Neural progenitor cell (in vitro differentiated cells): ENCODE measurements around the gene CCR6. TPM values are rescaled to one million over a fixed set of nuclear protein-coding genes. Genes with fewer than 3 reads are reported as not detected.

Source experiments
- DNase-seq: peaks from one replicate; pipeline ENCODE4 v3.0.0-alpha.2; 2016; ENCODE audit warnings: low spot score
- H2AFZ ChIP-seq: fragments of 200-600 bp; sonication (generic); replicated peaks from 2 replicates; pipeline ENCODE4 v1.6.1; 2016; ENCODE audit warnings: antibody characterized with exemption
- H3F3A ChIP-seq: fragments of 200-600 bp; sonication (generic); 2 replicates; pipeline ENCODE4 v1.6.1; 2016; ENCODE audit warnings: antibody characterized with exemption, low read depth
- H3K27ac ChIP-seq: fragments of 200-600 bp; sonication (generic); 2 replicates; pipeline ENCODE4 v1.5.1; 2016; ENCODE audit warnings: mild to moderate bottlenecking
- H3K27me3 ChIP-seq: fragments of 200-600 bp; sonication (generic); 2 replicates; pipeline ENCODE4 v1.6.1; 2016; ENCODE audit warnings: mild to moderate bottlenecking, moderate library complexity
- H3K36me3 ChIP-seq: fragments of 200-600 bp; sonication (generic); 2 replicates; pipeline ENCODE4 v1.5.1; 2016
- H3K4me1 ChIP-seq: fragments of 200-600 bp; sonication (generic); 2 replicates; pipeline ENCODE4 v1.6.1; 2016; ENCODE audit warnings: mixed run types
- H3K4me2 ChIP-seq: fragments of 200-600 bp; sonication (generic); 2 replicates; pipeline ENCODE4 v1.6.1; 2016
- H3K4me3 ChIP-seq: fragments of 200-600 bp; sonication (generic); 2 replicates; pipeline ENCODE4 v1.5.1; 2016
- H3K79me2 ChIP-seq: fragments of 200-600 bp; sonication (generic); 2 replicates; pipeline ENCODE4 v1.6.1; 2016; ENCODE audit warnings: low read depth
- H3K9ac ChIP-seq: fragments of 200-600 bp; sonication (generic); 2 replicates; pipeline ENCODE4 v1.6.1; 2016
- H3K9me3 ChIP-seq: fragments of 200-600 bp; sonication (generic); 2 replicates; pipeline ENCODE4 v1.5.1; 2016; ENCODE audit warnings: low read depth
- H4K20me1 ChIP-seq: fragments of 200-600 bp; sonication (generic); 2 replicates; pipeline ENCODE4 v1.6.1; 2016; ENCODE audit warnings: low read depth
- H3K27ac Mint-ChIP-seq: 3 replicates; pipeline ENCODE4 v1.8.0; 2021; ENCODE audit warnings: mixed read lengths
- H3K27me3 Mint-ChIP-seq: 2 replicates; pipeline ENCODE4 v1.8.0; 2022; ENCODE audit warnings: low read depth, mild to moderate bottlenecking, inconsistent platforms, moderate library complexity, mixed read lengths; ENCODE audit not compliant: insufficient read depth
- H3K36me3 Mint-ChIP-seq: 3 replicates; pipeline ENCODE4 v1.8.0; 2021; ENCODE audit warnings: mixed read lengths
- H3K4me1 Mint-ChIP-seq: 3 replicates; pipeline ENCODE4 v1.8.0; 2021; ENCODE audit warnings: mixed read lengths
- H3K4me3 Mint-ChIP-seq: 3 replicates; pipeline ENCODE4 v1.8.0; 2021; ENCODE audit warnings: mild to moderate bottlenecking, moderate library complexity, mixed read lengths
- H3K9me3 Mint-ChIP-seq: 3 replicates; pipeline ENCODE4 v1.8.0; 2020; ENCODE audit warnings: mixed read lengths
- CTCF ChIP-seq: fragments of 200-600 bp; sonication (generic); IDR thresholded peaks from 2 replicates; pipeline ENCODE4 v1.5.1; 2017; ENCODE audit warnings: antibody characterized with exemption, mild to moderate bottlenecking
- EZH2 ChIP-seq: fragments of 200-600 bp; sonication (generic); IDR thresholded peaks from 2 replicates; pipeline ENCODE4 v1.6.1; 2017; ENCODE audit warnings: antibody characterized with exemption, mild to moderate bottlenecking, moderate library complexity
- EZH2phosphoT487 ChIP-seq: fragments of 200-600 bp; sonication (generic); IDR thresholded peaks from 2 replicates; pipeline ENCODE4 v1.6.1; 2017; ENCODE audit warnings: antibody characterized with exemption
- total RNA-seq: library from RNA; depleted of rRNA; stranded (reverse); fragments of >200 nt; gene quantifications from 2 replicates; pipeline ENCODE4 v1.2.3, GENCODE V29; 2015; ENCODE audit warnings: low replicate concordance

Gene CCR6
- total RNA-seq, 1 donor from 2014 or later = not detected

- H3K4me2 ChIP-seq = no peak overlapping the region
- H3K9ac ChIP-seq = no peak overlapping the region
Observed at GRCh38 chr6:167153521-167153959, 30.6 kb downstream of the CCR6 start.

GRCh38 chr6:167154291-167154690 lies 31.4 kb downstream of the CCR6 start:
- Histone ChIP-seq H3K27me3 (no peaks in the 10 kb centered on the region), H3K36me3 (no peaks in the 10 kb centered on the region), H3K4me2 (no peak overlapping the region), H3K4me3 (no peak overlapping the region), H3K4me1 (no peaks in the 10 kb centered on the region), H3K27ac (no peak overlapping the region), H2AFZ (no peak overlapping the region), H3K9me3 (no peaks in the 10 kb centered on the region), H3F3A (no peaks in the 10 kb centered on the region), H4K20me1 (no peaks in the 10 kb centered on the region), H3K9ac (no peak overlapping the region), H3K79me2 (no peaks in the 10 kb centered on the region)
- no peak overlapping the region for H3K4me3 Mint-ChIP-seq
- no peak overlapping the region for H3K27ac Mint-ChIP-seq
- H3K36me3 Mint-ChIP-seq = no peaks in the 10 kb centered on the region
- no peaks in the 10 kb centered on the region for H3K9me3 Mint-ChIP-seq
- H3K4me1 Mint-ChIP-seq = peaks cover 12% of the 10 kb centered on the region
- DNase-seq = no peak
- H3K27me3 Mint-ChIP-seq = no peaks in the 10 kb centered on the region
- no peak for TF ChIP-seq EZH2phosphoT487
- TF ChIP-seq EZH2 = no peak
- no peak for TF ChIP-seq CTCF

More at GRCh38 chr6:167153521-167153959, 30.6 kb downstream of the CCR6 start:
- peaks cover 6% of the 10 kb centered on the region for H3K27me3 ChIP-seq
- Mint-ChIP-seq H3K4me1 (peaks cover 12% of the 10 kb centered on the region), H3K4me3 (no peak overlapping the region), H3K36me3 (no peaks in the 10 kb centered on the region), H3K27ac (no peak overlapping the region), H3K9me3 (no peaks in the 10 kb centered on the region), H3K27me3 (no peaks in the 10 kb centered on the region)
- H3K27ac ChIP-seq = no peak overlapping the region
- no peaks in the 10 kb centered on the region for H3K79me2 ChIP-seq
- H3K9me3 ChIP-seq = no peaks in the 10 kb centered on the region
- TF ChIP-seq EZH2phosphoT487 (no peak), EZH2 (no peak)
- no peaks in the 10 kb centered on the region for H3F3A ChIP-seq
- no peaks in the 10 kb centered on the region for H4K20me1 ChIP-seq
- no peaks in the 10 kb centered on the region for H3K4me1 ChIP-seq
- no peak overlapping the region for H2AFZ ChIP-seq
- no peak overlapping the region for H3K4me3 ChIP-seq
- no peak for DNase-seq
- no peaks in the 10 kb centered on the region for H3K36me3 ChIP-seq

GRCh38 chr6:167154895-167155294 lies 32.0 kb downstream of the CCR6 start:
- Mint-ChIP-seq H3K27me3 (no peaks in the 10 kb centered on the region), H3K9me3 (no peaks in the 10 kb centered on the region)

More at GRCh38 chr6:167154895-167155294, 32.0 kb downstream of the CCR6 start:
- H3K27me3 ChIP-seq = no peaks in the 10 kb centered on the region
- no peak for TF ChIP-seq CTCF
- no peak for TF ChIP-seq EZH2
- TF ChIP-seq EZH2phosphoT487 = no peak
- H3K4me3 ChIP-seq = no peak overlapping the region
- Mint-ChIP-seq H3K4me1 (peaks cover 12% of the 10 kb centered on the region), H3K36me3 (no peaks in the 10 kb centered on the region), H3K4me3 (no peak overlapping the region), H3K27ac (no peak overlapping the region)
- no peak overlapping the region for H2AFZ ChIP-seq
- H3K36me3 ChIP-seq = no peaks in the 10 kb centered on the region
- no peaks in the 10 kb centered on the region for H4K20me1 ChIP-seq
- H3F3A ChIP-seq = no peaks in the 10 kb centered on the region
- H3K9me3 ChIP-seq = no peaks in the 10 kb centered on the region
- H3K4me1 ChIP-seq = no peaks in the 10 kb centered on the region
- H3K79me2 ChIP-seq = no peaks in the 10 kb centered on the region
- H3K27ac ChIP-seq = no peak overlapping the region
- no peak for DNase-seq
- no peak overlapping the region for H3K4me2 ChIP-seq
- no peak overlapping the region for H3K9ac ChIP-seq
